Fibroblast of lung (primary cell): ENCODE measurements around the gene GRM8. TPM values are rescaled to one million over a fixed set of nuclear protein-coding genes. Genes with fewer than 3 reads are reported as not detected.

Experiments
- DNase-seq, 2 donors: peaks; one replicate each; pipeline versions ENCODE4 v3.0.0 to v3.0.0-alpha.2; 2010; ENCODE audit warnings: low read depth in 2 of 2
- H2AFZ ChIP-seq: 2 replicates; pipeline ENCODE4 v1.5.1; 2012; ENCODE audit warnings: low read length, control low read depth, inconsistent platforms
- H3K27ac ChIP-seq: 2 replicates; pipeline ENCODE4 v1.5.1; 2011; ENCODE audit warnings: low read length, control low read depth; ENCODE audit not compliant: insufficient read depth
- H3K27me3 ChIP-seq: 2 replicates; pipeline ENCODE4 v1.5.1; 2011; ENCODE audit warnings: mild to moderate bottlenecking, low read length; ENCODE audit not compliant: control insufficient read depth, insufficient read depth
- H3K36me3 ChIP-seq: 2 replicates; pipeline ENCODE4 v1.5.1; 2011; ENCODE audit warnings: low read length; ENCODE audit not compliant: control insufficient read depth, insufficient read depth
- H3K4me1 ChIP-seq: 2 replicates; pipeline ENCODE4 v1.5.1; 2011; ENCODE audit warnings: low read length; ENCODE audit not compliant: control insufficient read depth, insufficient read depth; ENCODE audit errors: extremely low read depth
- H3K4me2 ChIP-seq: 2 replicates; pipeline ENCODE4 v1.5.1; 2011; ENCODE audit warnings: low read length, control low read depth; ENCODE audit not compliant: insufficient read depth; ENCODE audit errors: extremely low read depth
- H3K4me3 ChIP-seq, 4 experiments: fragments of 200-600 bp in 1 of 4; sonication (generic) in 1 of 4; replicated peaks in 1 of 4; 2 replicates each; pipeline ENCODE4 v1.5.1; 2011 to 2016; ENCODE audit warnings: low read length in 4 of 4, low read depth in 3 of 4, mild to moderate bottlenecking in 3 of 4, control low read depth in 2 of 4, inconsistent platforms in 1 of 4, mixed read lengths in 1 of 4; ENCODE audit not compliant: insufficient read depth in 1 of 4; ENCODE audit errors: control extremely low read depth in 1 of 4
- H3K79me2 ChIP-seq: 2 replicates; pipeline ENCODE4 v1.5.1; 2012; ENCODE audit warnings: mild to moderate bottlenecking, low read length, inconsistent platforms; ENCODE audit not compliant: control insufficient read depth, insufficient read depth
- H3K9ac ChIP-seq: 2 replicates; pipeline ENCODE4 v1.5.1; 2011; ENCODE audit warnings: mild to moderate bottlenecking, low read length, control low read depth; ENCODE audit not compliant: insufficient read depth
- H3K9me3 ChIP-seq: 2 replicates; pipeline ENCODE4 v1.5.1; 2012; ENCODE audit warnings: low read depth, low read length; ENCODE audit not compliant: control insufficient read depth, insufficient read depth
- H4K20me1 ChIP-seq: 2 replicates; pipeline ENCODE4 v1.5.1; 2011; ENCODE audit warnings: low read length; ENCODE audit not compliant: control insufficient read depth, insufficient read depth; ENCODE audit errors: extremely low read depth
- EZH2 ChIP-seq: IDR thresholded peaks from 2 replicates; pipeline ENCODE4 v1.5.1; 2012; ENCODE audit warnings: low read length, control low read depth, mild to moderate bottlenecking; ENCODE audit errors: missing control alignments
- polyA plus RNA-seq, 2 donors: library from polyadenylated mRNA; depleted of rRNA in 1 of 2; stranded (reverse) in 1 of 2; unstranded in 1 of 2; fragments of >200 nt; gene quantifications; 2 replicates each; pipeline ENCODE4 v1.2.1, GENCODE V29; 2011 to 2012; ENCODE audit warnings: missing spikeins in 1 of 2
- total RNA-seq: library from RNA; depleted of rRNA; stranded (reverse); fragments of >200 nt; gene quantifications from 2 replicates; pipeline ENCODE4 v1.2.1, GENCODE V29; 2014
- TF ChIP-seq, protein P1 (sequence below), 2 donors: IDR thresholded peaks in 1 of 2; conservative IDR thresholded peaks in 1 of 2; 1 replicate in 1 of 2; 2 replicates in 1 of 2; pipeline ENCODE4 v1.5.1; 2011 to 2012; ENCODE audit warnings: low read length in 2 of 2, control low read depth in 1 of 2, inconsistent platforms in 1 of 2, low read depth in 1 of 2, mild to moderate bottlenecking in 1 of 2

GRM8 gene
- total and polyA plus RNA-seq, 2 donors (not counting 1 experiment from before 2014, with no cell fraction given), result not detected

DNA sequence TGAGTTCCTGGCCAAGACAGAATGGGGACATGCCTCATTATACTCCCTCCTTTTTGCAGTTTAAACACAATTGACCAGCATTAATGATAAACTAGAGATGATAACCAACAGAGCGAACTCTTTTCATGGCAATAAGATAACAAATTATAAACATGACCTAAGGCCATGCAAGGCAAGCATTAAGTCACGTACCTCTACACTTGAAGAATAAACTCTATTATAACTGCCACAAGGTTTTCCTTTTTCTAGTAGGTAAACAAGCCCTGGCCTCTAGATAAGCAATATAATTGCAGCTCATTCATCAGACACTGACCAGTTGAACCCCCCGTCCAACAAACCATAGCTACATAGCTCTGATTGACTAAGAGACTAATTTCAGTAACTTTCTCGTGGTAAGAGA, 767.0 kb downstream of the GRM8 start:
- Histone ChIP-seq H3K27ac (no peak overlapping the region), H3K36me3 (no peaks in the 10 kb centered on the region), H3K79me2 (no peaks in the 10 kb centered on the region), H3K27me3 (no peaks in the 10 kb centered on the region), H3K9me3 (no peaks in the 10 kb centered on the region), H3K4me3 (no peak overlapping the region), H3K9ac (no peak overlapping the region), H2AFZ (no peak overlapping the region), H3K4me1 (no peaks in the 10 kb centered on the region), H3K4me2 (no peak overlapping the region), H4K20me1 (no peaks in the 10 kb centered on the region)
- TF ChIP-seq, protein P1, sequence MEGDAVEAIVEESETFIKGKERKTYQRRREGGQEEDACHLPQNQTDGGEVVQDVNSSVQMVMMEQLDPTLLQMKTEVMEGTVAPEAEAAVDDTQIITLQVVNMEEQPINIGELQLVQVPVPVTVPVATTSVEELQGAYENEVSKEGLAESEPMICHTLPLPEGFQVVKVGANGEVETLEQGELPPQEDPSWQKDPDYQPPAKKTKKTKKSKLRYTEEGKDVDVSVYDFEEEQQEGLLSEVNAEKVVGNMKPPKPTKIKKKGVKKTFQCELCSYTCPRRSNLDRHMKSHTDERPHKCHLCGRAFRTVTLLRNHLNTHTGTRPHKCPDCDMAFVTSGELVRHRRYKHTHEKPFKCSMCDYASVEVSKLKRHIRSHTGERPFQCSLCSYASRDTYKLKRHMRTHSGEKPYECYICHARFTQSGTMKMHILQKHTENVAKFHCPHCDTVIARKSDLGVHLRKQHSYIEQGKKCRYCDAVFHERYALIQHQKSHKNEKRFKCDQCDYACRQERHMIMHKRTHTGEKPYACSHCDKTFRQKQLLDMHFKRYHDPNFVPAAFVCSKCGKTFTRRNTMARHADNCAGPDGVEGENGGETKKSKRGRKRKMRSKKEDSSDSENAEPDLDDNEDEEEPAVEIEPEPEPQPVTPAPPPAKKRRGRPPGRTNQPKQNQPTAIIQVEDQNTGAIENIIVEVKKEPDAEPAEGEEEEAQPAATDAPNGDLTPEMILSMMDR (conservative IDR thresholded peaks at IDR 0.05 in 1 of 2, IDR thresholded peaks at IDR 0.05 in 1 of 2; ENCODE audit: low read depth in 1 of 2, low read length in 2 of 2), result no peak
- no peak for TF ChIP-seq EZH2
- no peak for DNase-seq

DNA sequence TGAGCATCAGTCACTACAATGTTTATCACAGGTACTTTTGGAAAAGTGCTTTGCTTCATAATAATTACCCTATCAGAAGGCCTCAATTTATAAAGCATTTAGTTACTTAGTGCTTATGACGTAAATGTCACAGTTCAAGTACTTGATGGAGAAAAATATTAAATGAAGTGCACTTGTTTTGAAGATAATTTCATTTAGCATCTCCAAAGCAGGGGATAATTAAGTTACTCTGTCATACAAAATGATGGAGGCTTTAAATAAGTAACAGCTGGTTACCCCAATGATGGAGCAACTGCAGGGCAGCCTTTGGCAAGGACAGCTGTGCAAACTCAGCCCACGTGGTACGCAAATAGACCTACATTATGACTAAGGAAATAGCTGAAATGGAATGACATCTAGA, 768.8 kb downstream of the GRM8 start:
- H4K20me1 ChIP-seq, result no peaks in the 10 kb centered on the region
- no peak overlapping the region for H3K27ac ChIP-seq
- no peak for DNase-seq
- H3K4me3 ChIP-seq, result no peak overlapping the region
- H3K4me2 ChIP-seq, result no peak overlapping the region
- TF ChIP-seq, protein P1 (conservative IDR thresholded peaks at IDR 0.05 in 1 of 2, IDR thresholded peaks at IDR 0.05 in 1 of 2; ENCODE audit: low read depth in 1 of 2, low read length in 2 of 2), result no peak
- TF ChIP-seq EZH2, result no peak
- H2AFZ ChIP-seq, result no peak overlapping the region
- H3K36me3 ChIP-seq, result no peaks in the 10 kb centered on the region
- no peaks in the 10 kb centered on the region for H3K4me1 ChIP-seq
- H3K27me3 ChIP-seq, result no peaks in the 10 kb centered on the region
- H3K9ac ChIP-seq, result no peak overlapping the region
- H3K9me3 ChIP-seq, result no peaks in the 10 kb centered on the region
- H3K79me2 ChIP-seq, result no peaks in the 10 kb centered on the region

DNA sequence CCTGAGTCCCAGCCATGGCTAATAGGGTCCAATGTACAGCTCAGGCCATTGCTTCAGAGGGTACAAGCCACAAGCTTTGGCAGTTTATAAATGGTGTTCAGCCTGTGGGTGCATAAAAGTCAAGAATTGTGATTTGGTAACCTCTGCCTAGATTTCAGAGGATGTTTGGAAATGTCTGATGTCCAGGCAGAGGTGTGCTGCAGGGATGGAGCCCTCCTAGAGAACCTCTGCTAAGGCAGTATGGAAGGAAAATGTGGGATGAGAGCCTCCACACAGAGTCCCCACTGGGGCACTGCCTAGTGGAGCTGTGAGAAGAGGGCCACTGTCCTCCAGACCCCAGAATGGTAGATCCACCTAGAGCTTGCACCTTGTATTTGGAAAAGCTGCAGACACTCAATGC, 779.9 kb downstream of the GRM8 start:
- Histone ChIP-seq H3K79me2 (no peaks in the 10 kb centered on the region), H3K4me1 (no peaks in the 10 kb centered on the region), H3K27me3 (no peaks in the 10 kb centered on the region), H3K4me3 (no peak overlapping the region), H3K9ac (no peak overlapping the region), H3K4me2 (no peak overlapping the region), H3K9me3 (no peaks in the 10 kb centered on the region), H2AFZ (no peak overlapping the region), H3K36me3 (no peaks in the 10 kb centered on the region), H4K20me1 (no peaks in the 10 kb centered on the region), H3K27ac (no peak overlapping the region)
- TF ChIP-seq, protein P1 (conservative IDR thresholded peaks at IDR 0.05 in 1 of 2, IDR thresholded peaks at IDR 0.05 in 1 of 2; ENCODE audit: low read depth in 1 of 2, low read length in 2 of 2), result no peak
- no peak for TF ChIP-seq EZH2
- DNase-seq, result no peak
